ENCODE data around the gene WDR27.

The WDR27 gene

GRCh38 chr6:169451065-169451838 is 250.6 kb downstream of the WDR27 start:
- Histone ChIP-seq H3K79me2 (ENCODE audit: low read length) (no peaks in the 10 kb centered on the region), H3K9me2 (replicated peaks; ENCODE audit: insufficient read depth, low read length) (no peaks in the 10 kb centered on the region), H3K27me3 (replicated peaks; ENCODE audit: insufficient read depth, low read length) (no peaks in the 10 kb centered on the region), H4K20me1 (ENCODE audit: insufficient read depth, low read length) (no peaks in the 10 kb centered on the region), H3K4me3 (ENCODE audit: low read length) (no peak overlapping the region), H3F3A (ENCODE audit: insufficient read depth, low read length) (no peaks in the 10 kb centered on the region), H3K36me3 (replicated peaks; ENCODE audit: insufficient read depth, low read length) (no peaks in the 10 kb centered on the region), H3K27ac (ENCODE audit: low read length) (no peak overlapping the region), H2AFZ (ENCODE audit: low read length) (no peak overlapping the region), H3K9ac (ENCODE audit: low read length) (no peak overlapping the region), H3K4me2 (ENCODE audit: low read depth, low read length) (no peak overlapping the region), H3K9me3 (replicated peaks; ENCODE audit: insufficient read depth, low read length) (no peaks in the 10 kb centered on the region), H3K4me1 (ENCODE audit: low read length) (no peaks in the 10 kb centered on the region)
- TF ChIP-seq EZH2 (optimal IDR thresholded peaks at IDR 0.05; ENCODE audit: low read depth, low read length): no peak
- no peak for TF ChIP-seq EZH2phosphoT487 (IDR thresholded peaks at IDR 0.05; ENCODE audit: low read length)
- TF ChIP-seq CTCF (IDR thresholded peaks at IDR 0.05; ENCODE audit: low read length): no peak
- no peak for DNase-seq

- Histone ChIP-seq H3K4me3 (ENCODE audit: low read length) (no peak overlapping the region), H2AFZ (ENCODE audit: low read length) (no peak overlapping the region), H3K36me3 (replicated peaks; ENCODE audit: insufficient read depth, low read length) (no peaks in the 10 kb centered on the region), H3K27ac (ENCODE audit: low read length) (no peak overlapping the region), H3K4me2 (ENCODE audit: low read depth, low read length) (no peak overlapping the region), H3K27me3 (replicated peaks; ENCODE audit: insufficient read depth, low read length) (no peaks in the 10 kb centered on the region), H3K9ac (ENCODE audit: low read length) (no peak overlapping the region), H3K9me3 (replicated peaks; ENCODE audit: insufficient read depth, low read length) (no peaks in the 10 kb centered on the region), H3K4me1 (ENCODE audit: low read length) (no peaks in the 10 kb centered on the region), H4K20me1 (ENCODE audit: insufficient read depth, low read length) (no peaks in the 10 kb centered on the region), H3F3A (ENCODE audit: insufficient read depth, low read length) (no peaks in the 10 kb centered on the region), H3K9me2 (replicated peaks; ENCODE audit: insufficient read depth, low read length) (no peaks in the 10 kb centered on the region), H3K79me2 (ENCODE audit: low read length) (no peaks in the 10 kb centered on the region)
- DNase-seq: no peak
- TF ChIP-seq EZH2 (optimal IDR thresholded peaks at IDR 0.05; ENCODE audit: low read depth, low read length) (no peak), EZH2phosphoT487 (IDR thresholded peaks at IDR 0.05; ENCODE audit: low read length) (no peak), CTCF (IDR thresholded peaks at IDR 0.05; ENCODE audit: low read length) (no peak)
Measured at GRCh38 chr6:169450097-169450496, 251.7 kb downstream of the WDR27 start.

GRCh38 chr6:169449221-169449620 is 252.6 kb downstream of the WDR27 start:
- Histone ChIP-seq H3K27ac (ENCODE audit: low read length) (no peak overlapping the region), H3K4me1 (ENCODE audit: low read length) (no peaks in the 10 kb centered on the region), H3K4me2 (ENCODE audit: low read depth, low read length) (no peak overlapping the region), H3K9ac (ENCODE audit: low read length) (no peak overlapping the region), H3F3A (ENCODE audit: insufficient read depth, low read length) (no peaks in the 10 kb centered on the region), H3K9me2 (replicated peaks; ENCODE audit: insufficient read depth, low read length) (no peaks in the 10 kb centered on the region), H2AFZ (ENCODE audit: low read length) (no peak overlapping the region), H3K9me3 (replicated peaks; ENCODE audit: insufficient read depth, low read length) (no peaks in the 10 kb centered on the region), H3K36me3 (replicated peaks; ENCODE audit: insufficient read depth, low read length) (no peaks in the 10 kb centered on the region), H3K4me3 (ENCODE audit: low read length) (no peak overlapping the region), H4K20me1 (ENCODE audit: insufficient read depth, low read length) (no peaks in the 10 kb centered on the region), H3K27me3 (replicated peaks; ENCODE audit: insufficient read depth, low read length) (no peaks in the 10 kb centered on the region), H3K79me2 (ENCODE audit: low read length) (no peaks in the 10 kb centered on the region)
- TF ChIP-seq CTCF (IDR thresholded peaks at IDR 0.05; ENCODE audit: low read length): no peak
- TF ChIP-seq EZH2phosphoT487 (IDR thresholded peaks at IDR 0.05; ENCODE audit: low read length): no peak
- no peak for TF ChIP-seq EZH2 (optimal IDR thresholded peaks at IDR 0.05; ENCODE audit: low read depth, low read length)
- no peak for DNase-seq
